ENCODE measurements around the gene ZMYM5.

DNA sequence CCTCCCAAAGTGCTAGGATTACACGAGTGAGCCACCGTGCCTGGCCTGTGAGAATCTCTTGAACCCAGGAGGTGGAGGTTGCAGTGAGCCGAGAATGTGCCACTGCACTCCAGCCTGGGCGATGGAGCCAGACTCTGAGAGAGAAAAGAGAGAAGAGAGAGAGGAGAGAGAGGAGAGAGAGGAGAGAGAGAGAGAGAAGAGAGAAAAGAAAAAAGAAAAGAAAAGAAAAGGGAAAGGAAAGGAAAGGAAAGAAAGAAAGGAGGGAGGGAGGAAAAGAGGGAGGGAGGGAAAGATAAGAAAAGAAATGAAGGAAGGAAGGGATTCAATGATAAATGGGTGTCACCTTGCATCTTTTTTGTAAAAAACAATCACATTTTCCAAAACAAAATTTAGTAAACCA is 57.7 kb downstream of the ZMYM5 start:
- TF ChIP-seq CTCF (conservative IDR thresholded peaks at IDR 0.05; ENCODE audit: low read length): no peak
- TF ChIP-seq EZH2phosphoT487 (IDR thresholded peaks at IDR 0.05; ENCODE audit: borderline replicate concordance): no peak

Data from Loucy (cell line).